ENCODE results near the gene MPC1.
A peak's percentile ranks its signal among the peaks of the same experiment; 100 is the strongest.

Gene MPC1

GRCh38 chr6:166382933-166383801 is at the start of gene MPC1:
Gene MPC1, minus strand, starts transcription at chr6:166382940. Its CDS starts 64 bp downstream, at chr6:166382876.
- peak; percentile 93 for DNase-seq

GRCh38 chr6:166430269-166430668 is 47.5 kb upstream of the MPC1 start:
- DNase-seq = no peak

GRCh38 chr6:166424431-166424830 is 41.7 kb upstream of the MPC1 start:
- DNase-seq = no peak

- DNase-seq = no peak
These were observed 41.0 kb upstream of the MPC1 start for GRCh38 chr6:166423781-166424180.

- DNase-seq = no peak
These were observed 40.5 kb upstream of the MPC1 start for GRCh38 chr6:166423051-166423745.

- no peak for DNase-seq
These were observed 39.6 kb upstream of the MPC1 start for GRCh38 chr6:166422201-166422940.

- DNase-seq = peak; percentile 82
These were observed 37.6 kb upstream of the MPC1 start for GRCh38 chr6:166420351-166420750.

- no peak for DNase-seq
These were observed 37.0 kb upstream of the MPC1 start for GRCh38 chr6:166419717-166420116.

GRCh38 chr6:166419286-166419685 is 36.5 kb upstream of the MPC1 start:
- DNase-seq = peak; percentile 51

- no peak for DNase-seq
These were observed 36.0 kb upstream of the MPC1 start for GRCh38 chr6:166418691-166419143.

GRCh38 chr6:166417285-166417691 is 34.5 kb upstream of the MPC1 start:
- no peak for DNase-seq

GRCh38 chr6:166415833-166416347 is 33.1 kb upstream of the MPC1 start:
- DNase-seq = no peak

- no peak for DNase-seq
These were observed 32.6 kb upstream of the MPC1 start for GRCh38 chr6:166415306-166415705.

- DNase-seq = no peak
These were observed 30.8 kb upstream of the MPC1 start for GRCh38 chr6:166413491-166413951.

- no peak for DNase-seq
These were observed 30.2 kb upstream of the MPC1 start for GRCh38 chr6:166412911-166413384.

GRCh38 chr6:166412156-166412910 is 29.6 kb upstream of the MPC1 start:
- DNase-seq = no peak

GRCh38 chr6:166411721-166412151 is 29.0 kb upstream of the MPC1 start:
- DNase-seq = no peak

GRCh38 chr6:166411271-166411670 is 28.5 kb upstream of the MPC1 start:
- no peak for DNase-seq

GRCh38 chr6:166410426-166410935 is 27.7 kb upstream of the MPC1 start:
- peak; percentile 42 for DNase-seq

- no peak for DNase-seq
These were observed 26.4 kb upstream of the MPC1 start for GRCh38 chr6:166408936-166409755.

- no peak for DNase-seq
These were observed 23.5 kb upstream of the MPC1 start for GRCh38 chr6:166406197-166406596.

Measured in MV-4-11 (cell line).